ENCODE results near the gene PLAAT3.
"Not testable (repeated sequence)": the region's sequence is repeated elsewhere in the genome, so short reads cannot be mapped to it uniquely, and the experiment has no call there.

PLAAT3 gene

GRCh38 chr11:63608353-63609345, 5.6 kb downstream of the PLAAT3 start:
- DNase-seq = no peak

GRCh38 chr11:63603180-63603518, 11.1 kb downstream of the PLAAT3 start:
- no peak for DNase-seq

GRCh38 chr11:63602290-63603179, 11.7 kb downstream of the PLAAT3 start:
- DNase-seq = not testable (repeated sequence)

- DNase-seq = no peak
These were observed 14.8 kb downstream of the PLAAT3 start for GRCh38 chr11:63599211-63600122.

GRCh38 chr11:63598556-63598955, 15.7 kb downstream of the PLAAT3 start:
- DNase-seq = no peak

GRCh38 chr11:63595296-63595695, 18.9 kb downstream of the PLAAT3 start:
- no peak for DNase-seq

- DNase-seq = peak in 1 of 2 experiments; percentile 14
These were observed 21.2 kb downstream of the PLAAT3 start for GRCh38 chr11:63592975-63593395.

GRCh38 chr11:63590024-63590788, 24.0 kb downstream of the PLAAT3 start:
- DNase-seq = no peak

- no peak for DNase-seq
These were observed 25.2 kb downstream of the PLAAT3 start for GRCh38 chr11:63589000-63589399.

- DNase-seq = no peak
These were observed 27.6 kb downstream of the PLAAT3 start for GRCh38 chr11:63586451-63587166.

- no peak for DNase-seq
These were observed 30.9 kb downstream of the PLAAT3 start for GRCh38 chr11:63583357-63583677.

GRCh38 chr11:63581224-63581623, 33.0 kb downstream of the PLAAT3 start:
- not testable (repeated sequence) for DNase-seq

- not testable (repeated sequence) for DNase-seq
These were observed 35.4 kb downstream of the PLAAT3 start for GRCh38 chr11:63578882-63579281.

GRCh38 chr11:63574856-63575602, 39.2 kb downstream of the PLAAT3 start:
- no peak for DNase-seq

- DNase-seq = peak; percentile 51 to 56
These were observed 40.1 kb downstream of the PLAAT3 start for GRCh38 chr11:63573881-63574855.

- DNase-seq = peak in 1 of 2 experiments; percentile 8
These were observed 42.1 kb downstream of the PLAAT3 start for GRCh38 chr11:63572026-63572688.

GRCh38 chr11:63569570-63569969, 44.7 kb downstream of the PLAAT3 start:
- DNase-seq = no peak
